Motor neuron (in vitro differentiated cells): ENCODE results near the gene NEURL1B. TPM values are rescaled to one million over a fixed set of nuclear protein-coding genes. Genes with fewer than 3 reads are reported as not detected.

Experiments
- ATAC-seq, 8 experiments: fragments of 200-7000 bp; cut with Tn5 transposase; replicated peaks in 6 of 8; 2 replicates each; pipeline ENCODE4 v1.8.0; 2021; ENCODE audit warnings: mild to moderate bottlenecking in 8 of 8, moderate library complexity in 8 of 8
- H3K27ac ChIP-seq, 2 donors: fragments of 250-450 bp; sonication (Bioruptor Pico); 2 replicates each; pipeline ENCODE4 v1.9.0; 2021; ENCODE audit warnings: antibody characterized with exemption in 2 of 2, mild to moderate bottlenecking in 2 of 2, moderate library complexity in 1 of 2
- H3K4me1 ChIP-seq, 2 donors: fragments of 250-450 bp; sonication (Bioruptor Pico); replicated peaks in 1 of 2; 2 replicates each; pipeline ENCODE4 v1.6.1; 2021; ENCODE audit warnings: antibody characterized with exemption in 2 of 2, mild to moderate bottlenecking in 2 of 2, moderate library complexity in 1 of 2
- H3K4me3 ChIP-seq, 5 donors: fragments of 250-450 bp; sonication (Bioruptor Pico); 2 replicates each; pipeline ENCODE4 v1.9.0; 2021; ENCODE audit warnings: antibody characterized with exemption in 5 of 5, mild to moderate bottlenecking in 5 of 5, moderate library complexity in 4 of 5
- WGBS, 10 experiments: fragments of 450-650 bp; shearing (Covaris generic); methylation state at CpG; one replicate each; pipeline ENCODE4 v1.0.0; 2022; 5-methylcytosine and 5-hydroxymethylcytosine counted together
- in situ Hi-C, 9 experiments: fragments of 400-800 bp; cut with MboI; loops; one replicate each; pipeline ENCODE4 v1.15.0; 2021; ENCODE audit warnings: low sequenced_read_pairs in 9 of 9, low pct_unique_long_range_greater_than_20kb in 2 of 9; ENCODE audit not compliant: unreplicated experiment in 9 of 9
- total RNA-seq, 8 experiments: library from RNA; unstranded; fragments of 300-600 nt; gene quantifications; 2 replicates each; pipeline versions ENCODE4 v1.2.3 to v1.2.4, GENCODE V29; 2022

Gene NEURL1B
- total RNA-seq, 8 experiments from 2014 or later, result 0.10 to 8.6 (median 5.2) TPM

- H3K4me3 ChIP-seq, result no peak overlapping the region
- 0 to 71% (median 40%) methylated on average over 1 to 5 of the region's 15 CpGs; no CpG with 5 or more reads in 4 of the 10 experiments for WGBS, 10 experiments
- H3K27ac ChIP-seq, result no peak overlapping the region
- H3K4me1 ChIP-seq, result peaks cover 0 to 7% of the 10 kb centered on the region in 2 donors
- in situ Hi-C loops, result loop anchor here in 8 of 9 experiments (5.0 to 25.0 kb wide), 6 partner anchors 218 to 623 kb away; partner anchors contain the start of genes BNIP1 (in 1 of the 8) and STC2 (in 1 of the 8)
- ATAC-seq, result peak; percentile 66 to 83 (median 74)
Observed at GRCh38 chr5:172714491-172715420, 73.7 kb downstream of the NEURL1B start.

- Histone ChIP-seq H3K27ac (no peak overlapping the region), H3K4me1 (peaks cover 0 to 7% of the 10 kb centered on the region in 2 donors), H3K4me3 (no peak overlapping the region)
- 73 to 95% (median 88%) methylated on average over 3 of the region's 6 CpGs; no CpG with 5 or more reads in 7 of the 10 experiments for WGBS, 10 experiments
- in situ Hi-C loops, result loop anchor here in 7 of 9 experiments (10.0 to 25.0 kb wide), 5 partner anchors 219 to 622 kb away; partner anchors contain the start of genes BNIP1 (in 1 of the 7) and STC2 (in 1 of the 7)
- no peak for ATAC-seq
Observed at GRCh38 chr5:172715421-172715780, 74.3 kb downstream of the NEURL1B start.

GRCh38 chr5:172715931-172716682 lies 75.0 kb downstream of the NEURL1B start:
- no peak overlapping the region for H3K27ac ChIP-seq
- peaks cover 0 to 7% of the 10 kb centered on the region in 2 donors for H3K4me1 ChIP-seq
- in situ Hi-C loops, result loop anchor here in 7 of 9 experiments (10.0 to 25.0 kb wide), 5 partner anchors 219 to 621 kb away; partner anchors contain the start of genes BNIP1 (in 1 of the 7) and STC2 (in 1 of the 7)
- ATAC-seq, result no peak
- 0 to 100% (median 78%) methylated on average over 1 to 5 of the region's 13 CpGs; no CpG with 5 or more reads in 4 of the 10 experiments for WGBS, 10 experiments
- no peak overlapping the region for H3K4me3 ChIP-seq

- ATAC-seq, result peak; percentile 74 to 81 (median 78)
- Histone ChIP-seq H3K27ac (no peak overlapping the region), H3K4me3 (no peak overlapping the region), H3K4me1 (peaks cover 0 to 7% of the 10 kb centered on the region in 2 donors)
- WGBS, 10 experiments, result 3 to 40% (median 5%) methylated on average over 1 to 10 of the region's 20 CpGs; no CpG with 5 or more reads in 3 of the 10 experiments
- in situ Hi-C loops, result loop anchor here in 7 of 9 experiments (10.0 to 25.0 kb wide), 5 partner anchors 218 to 620 kb away; partner anchors contain the start of genes BNIP1 (in 1 of the 7) and STC2 (in 1 of the 7)
Observed at GRCh38 chr5:172716796-172717313, 75.8 kb downstream of the NEURL1B start.

- WGBS, 10 experiments, result 43 to 97% (median 80%) methylated on average over 1 to 6 of the region's 16 CpGs; no CpG with 5 or more reads in 2 of the 10 experiments
Observed at GRCh38 chr5:172717481-172718195, 76.6 kb downstream of the NEURL1B start.

GRCh38 chr5:172718527-172719114 lies 77.6 kb downstream of the NEURL1B start:
- in situ Hi-C loops, result loop anchor here in 7 of 9 experiments (10.0 to 25.0 kb wide), 5 partner anchors 216 to 619 kb away; partner anchors contain the start of genes BNIP1 (in 1 of the 7) and STC2 (in 1 of the 7)
- Histone ChIP-seq H3K27ac (no peak overlapping the region), H3K4me3 (no peak overlapping the region), H3K4me1 (peaks cover 4 to 12% of the 10 kb centered on the region in 2 donors)
- 40 to 82% (median 68%) methylated on average over 1 to 3 of the region's 3 CpGs; no CpG with 5 or more reads in 1 of the 10 experiments for WGBS, 10 experiments
- ATAC-seq, result no peak

More at GRCh38 chr5:172717481-172718195, 76.6 kb downstream of the NEURL1B start:
- in situ Hi-C loops, result loop anchor here in 7 of 9 experiments (10.0 to 25.0 kb wide), 5 partner anchors 217 to 620 kb away; partner anchors contain the start of genes BNIP1 (in 1 of the 7) and STC2 (in 1 of the 7)
- no peak overlapping the region for H3K4me3 ChIP-seq
- H3K27ac ChIP-seq, result no peak overlapping the region
- H3K4me1 ChIP-seq, result peaks cover 7% of the 10 kb centered on the region in 2 donors
- no peak for ATAC-seq

- WGBS, 10 experiments, result 58 to 80% (median 63%) methylated on average over 2 of the region's 4 CpGs; no CpG with 5 or more reads in 7 of the 10 experiments
- ATAC-seq, result no peak
- no peak overlapping the region for H3K4me3 ChIP-seq
- peaks cover 4 to 12% of the 10 kb centered on the region in 2 donors for H3K4me1 ChIP-seq
- no peak overlapping the region for H3K27ac ChIP-seq
- in situ Hi-C loops, result loop anchor here in 7 of 9 experiments (10.0 to 25.0 kb wide), 5 partner anchors 216 to 618 kb away; partner anchors contain the start of genes BNIP1 (in 1 of the 7) and STC2 (in 1 of the 7)
Observed at GRCh38 chr5:172719211-172719610, 78.1 kb downstream of the NEURL1B start.

GRCh38 chr5:172720655-172721054 lies 79.6 kb downstream of the NEURL1B start:
- Histone ChIP-seq H3K4me3 (no peak overlapping the region), H3K4me1 (peaks cover 4 to 12% of the 10 kb centered on the region in 2 donors), H3K27ac (no peak overlapping the region)
- WGBS, 10 experiments, result 17 to 100% (median 54%) methylated on average over 1 to 3 of the region's 5 CpGs
- in situ Hi-C loops, result loop anchor here in 6 of 9 experiments (25.0 kb wide), 4 partner anchors 217 to 617 kb away; partner anchors contain the start of genes BNIP1 (in 1 of the 6) and STC2 (in 1 of the 6)
- no peak for ATAC-seq

GRCh38 chr5:172721455-172722326 lies 80.6 kb downstream of the NEURL1B start:
- in situ Hi-C loops, result loop anchor here in 6 of 9 experiments (25.0 kb wide), 4 partner anchors 216 to 616 kb away; partner anchors contain the start of genes BNIP1 (in 1 of the 6) and STC2 (in 1 of the 6)
- 20 to 93% (median 73%) methylated on average over 2 to 11 of the region's 17 CpGs for WGBS, 10 experiments
- no peak overlapping the region for H3K4me3 ChIP-seq
- H3K4me1 ChIP-seq, result peaks cover 4 to 12% of the 10 kb centered on the region in 2 donors
- ATAC-seq, result peak in 3 of 8 experiments; percentile 59 to 80 (median 76)
- H3K27ac ChIP-seq, result no peak overlapping the region

GRCh38 chr5:172722327-172722815 lies 81.3 kb downstream of the NEURL1B start:
- WGBS, 10 experiments, result 24 to 88% (median 70%) methylated on average over 1 to 12 of the region's 12 CpGs; no CpG with 5 or more reads in 2 of the 10 experiments
- in situ Hi-C loops, result loop anchor here in 6 of 9 experiments (25.0 kb wide), 4 partner anchors 215 to 615 kb away; partner anchors contain the start of genes BNIP1 (in 1 of the 6) and STC2 (in 1 of the 6)
- H3K4me1 ChIP-seq, result peaks cover 0 to 12% of the 10 kb centered on the region in 2 donors
- no peak overlapping the region for H3K4me3 ChIP-seq
- peak in 3 of 8 experiments; percentile 15 to 42 (median 39) for ATAC-seq
- H3K27ac ChIP-seq, result no peak overlapping the region
